OCI-LY1 (cell line): ENCODE data around the gene TGM2.

Experiments
- EZH2 ChIP-seq: fragments of 200-600 bp; sonication (generic), shearing (Covaris generic); IDR thresholded peaks from 2 replicates; pipeline ENCODE4 v1.8.0; 2017; ENCODE audit warnings: borderline replicate concordance, mixed run types, mild to moderate bottlenecking, antibody characterized with exemption, low read length, moderate library complexity, mixed read lengths
- TF ChIP-seq, protein P1 (sequence below): fragments of 200-600 bp; sonication (generic), shearing (Covaris generic); IDR thresholded peaks from 2 replicates; pipeline ENCODE4 v1.5.1; 2017; ENCODE audit warnings: mild to moderate bottlenecking, antibody characterized with exemption, low read length, moderate library complexity, mixed read lengths

- TF ChIP-seq, protein P1, sequence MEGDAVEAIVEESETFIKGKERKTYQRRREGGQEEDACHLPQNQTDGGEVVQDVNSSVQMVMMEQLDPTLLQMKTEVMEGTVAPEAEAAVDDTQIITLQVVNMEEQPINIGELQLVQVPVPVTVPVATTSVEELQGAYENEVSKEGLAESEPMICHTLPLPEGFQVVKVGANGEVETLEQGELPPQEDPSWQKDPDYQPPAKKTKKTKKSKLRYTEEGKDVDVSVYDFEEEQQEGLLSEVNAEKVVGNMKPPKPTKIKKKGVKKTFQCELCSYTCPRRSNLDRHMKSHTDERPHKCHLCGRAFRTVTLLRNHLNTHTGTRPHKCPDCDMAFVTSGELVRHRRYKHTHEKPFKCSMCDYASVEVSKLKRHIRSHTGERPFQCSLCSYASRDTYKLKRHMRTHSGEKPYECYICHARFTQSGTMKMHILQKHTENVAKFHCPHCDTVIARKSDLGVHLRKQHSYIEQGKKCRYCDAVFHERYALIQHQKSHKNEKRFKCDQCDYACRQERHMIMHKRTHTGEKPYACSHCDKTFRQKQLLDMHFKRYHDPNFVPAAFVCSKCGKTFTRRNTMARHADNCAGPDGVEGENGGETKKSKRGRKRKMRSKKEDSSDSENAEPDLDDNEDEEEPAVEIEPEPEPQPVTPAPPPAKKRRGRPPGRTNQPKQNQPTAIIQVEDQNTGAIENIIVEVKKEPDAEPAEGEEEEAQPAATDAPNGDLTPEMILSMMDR: no peak
- TF ChIP-seq EZH2: no peak
Observed at GRCh38 chr20:38092260-38092857, 72.7 kb downstream of the TGM2 start.
